H7 (cell line): ENCODE results near the gene CACNA1I. TPM values are rescaled to one million over a fixed set of nuclear protein-coding genes. Genes with fewer than 3 reads are reported as not detected.
A peak's percentile ranks its signal among the peaks of the same experiment; 100 is the strongest.
"Not testable (repeated sequence)": the region's sequence is repeated elsewhere in the genome, so short reads cannot be mapped to it uniquely, and the experiment has no call there.

ENCODE experiments used
- DNase-seq: peaks from one replicate; pipeline ENCODE4 v3.0.0; 2012
- H3K27me3 ChIP-seq: 2 replicates; pipeline ENCODE4 v1.6.0; 2011; ENCODE audit warnings: mild to moderate bottlenecking, low read length; ENCODE audit not compliant: control insufficient read depth, insufficient read depth
- H3K36me3 ChIP-seq: replicated peaks from 2 replicates; pipeline ENCODE4 v1.5.1; 2011; ENCODE audit warnings: low read length; ENCODE audit not compliant: control insufficient read depth, insufficient read depth
- H3K4me3 ChIP-seq: 2 replicates; pipeline ENCODE4 v1.5.1; 2011; ENCODE audit warnings: low read depth, mild to moderate bottlenecking, control low read depth, low read length, moderate library complexity; ENCODE audit not compliant: insufficient read depth
- total RNA-seq: library from RNA; depleted of rRNA; stranded (reverse); fragments of >200 nt; shearing (Covaris generic); gene quantifications from 2 replicates; pipeline ENCODE4 v1.2.3, GENCODE V29; 2014; rRNA removed

CACNA1I gene
- total RNA-seq, 1 experiment from 2014 or later = 0.31 TPM

GRCh38 chr22:39727541-39727940 is 157.0 kb downstream of the CACNA1I start:
- DNase-seq = peak; percentile 40
- Histone ChIP-seq H3K36me3 (no peaks in the 10 kb centered on the region), H3K4me3 (no peak overlapping the region), H3K27me3 (no peaks in the 10 kb centered on the region)

- Histone ChIP-seq H3K27me3 (no peaks in the 10 kb centered on the region), H3K4me3 (no peak overlapping the region), H3K36me3 (no peaks in the 10 kb centered on the region)
- no peak for DNase-seq
Observed at GRCh38 chr22:39728236-39728860, 157.8 kb downstream of the CACNA1I start.

GRCh38 chr22:39729141-39729934 is 158.8 kb downstream of the CACNA1I start:
- H3K4me3 ChIP-seq = no peak overlapping the region
- no peaks in the 10 kb centered on the region for H3K27me3 ChIP-seq
- peak; percentile 33 for DNase-seq
- no peaks in the 10 kb centered on the region for H3K36me3 ChIP-seq

- no peaks in the 10 kb centered on the region for H3K36me3 ChIP-seq
- DNase-seq = no peak
- H3K27me3 ChIP-seq = no peaks in the 10 kb centered on the region; the same call in 1 of the 2 replicates
- H3K4me3 ChIP-seq = no peak overlapping the region
Observed at GRCh38 chr22:39731481-39731880, 160.9 kb downstream of the CACNA1I start.

- Histone ChIP-seq H3K36me3 (no peaks in the 10 kb centered on the region), H3K4me3 (no peak overlapping the region), H3K27me3 (no peaks in the 10 kb centered on the region; the same call in 1 of the 2 replicates)
- DNase-seq = peak; percentile 59
Observed at GRCh38 chr22:39731881-39732555, 161.5 kb downstream of the CACNA1I start.

- DNase-seq = no peak
- H3K36me3 ChIP-seq = no peaks in the 10 kb centered on the region
- no peaks in the 10 kb centered on the region; the same call in 1 of the 2 replicates for H3K27me3 ChIP-seq
- H3K4me3 ChIP-seq = no peak overlapping the region
Observed at GRCh38 chr22:39732625-39733024, 162.1 kb downstream of the CACNA1I start.

GRCh38 chr22:39733191-39733590 is 162.6 kb downstream of the CACNA1I start:
- Histone ChIP-seq H3K4me3 (no peak overlapping the region), H3K36me3 (no peaks in the 10 kb centered on the region), H3K27me3 (no peaks in the 10 kb centered on the region; the same call in 1 of the 2 replicates)
- DNase-seq = no peak

- not testable (repeated sequence) for H3K36me3 ChIP-seq, DNase-seq, H3K4me3 ChIP-seq, H3K27me3 ChIP-seq
Observed at GRCh38 chr22:39734046-39734445, 163.5 kb downstream of the CACNA1I start.

GRCh38 chr22:39734866-39735265 is 164.3 kb downstream of the CACNA1I start:
- DNase-seq = no peak
- Histone ChIP-seq H3K36me3 (no peaks in the 10 kb centered on the region), H3K4me3 (no peak overlapping the region), H3K27me3 (no peaks in the 10 kb centered on the region; the same call in 1 of the 2 replicates)

GRCh38 chr22:39735776-39736175 is 165.2 kb downstream of the CACNA1I start:
- H3K4me3 ChIP-seq = no peak overlapping the region
- H3K27me3 ChIP-seq = no peaks in the 10 kb centered on the region; the same call in 1 of the 2 replicates
- DNase-seq = no peak
- H3K36me3 ChIP-seq = no peaks in the 10 kb centered on the region

- H3K4me3 ChIP-seq = no peak overlapping the region
- DNase-seq = no peak
- H3K36me3 ChIP-seq = no peaks in the 10 kb centered on the region
- H3K27me3 ChIP-seq = no peaks in the 10 kb centered on the region; the same call in 1 of the 2 replicates
Observed at GRCh38 chr22:39738746-39739145, 168.2 kb downstream of the CACNA1I start.

Other genes with a start within 250 kb of the CACNA1I start
- 24.4 and 37.9 TPM in 2 replicates for gene SYNGR1, start 220.8 kb upstream of the CACNA1I start, total RNA-seq
- gene TAB1, start 171.0 kb upstream of the CACNA1I start, total RNA-seq = 27.1 and 33.4 TPM in 2 replicates
- 5.0 and 6.5 TPM in 2 replicates for gene MGAT3, start 113.7 kb upstream of the CACNA1I start, total RNA-seq
- gene MIEF1, start 68.5 kb upstream of the CACNA1I start, total RNA-seq = 26.4 and 28.3 TPM in 2 replicates
- gene ATF4, start 50.2 kb upstream of the CACNA1I start, total RNA-seq = 466 and 503 TPM in 2 replicates
- 154 and 210 TPM in 2 replicates for gene RPS19BP1, start 38.0 kb upstream of the CACNA1I start, total RNA-seq